Skeletal muscle satellite cell (primary cell): ENCODE data around the gene VPS18. TPM values are rescaled to one million over a fixed set of nuclear protein-coding genes. Genes with fewer than 3 reads are reported as not detected.

Experiments used
- H3K27me3 ChIP-seq: 2 replicates; pipeline ENCODE4 v1.7.0; 2013; ENCODE audit warnings: low read length; ENCODE audit not compliant: control insufficient read depth, insufficient read depth
- H3K36me3 ChIP-seq: 2 replicates; pipeline ENCODE4 v1.7.0; 2013; ENCODE audit warnings: mild to moderate bottlenecking, control low read depth, low read length; ENCODE audit not compliant: insufficient read depth
- H3K4me1 ChIP-seq: 2 replicates; pipeline ENCODE4 v1.7.0; 2013; ENCODE audit warnings: low read length; ENCODE audit not compliant: control insufficient read depth, insufficient read depth
- H3K4me2 ChIP-seq: 2 replicates; pipeline ENCODE4 v1.7.0; 2013; ENCODE audit warnings: mild to moderate bottlenecking, low read length
- H3K4me3 ChIP-seq: 2 replicates; pipeline ENCODE4 v1.7.0; 2013; ENCODE audit warnings: low read length
- H3K9ac ChIP-seq: 2 replicates; pipeline ENCODE4 v1.7.0; 2013; ENCODE audit warnings: mild to moderate bottlenecking, low read depth, low read length, moderate library complexity
- H3K9me3 ChIP-seq: replicated peaks from 2 replicates; pipeline ENCODE4 v1.7.0; 2013; ENCODE audit warnings: mild to moderate bottlenecking, control low read depth, low read length
- small RNA-seq: library from RNA; depleted of rRNA; stranded (forward); fragments of <200 nt; gene quantifications from one replicate; pipeline ENCODE3, GENCODE V24; 2012

VPS18 gene

DNA sequence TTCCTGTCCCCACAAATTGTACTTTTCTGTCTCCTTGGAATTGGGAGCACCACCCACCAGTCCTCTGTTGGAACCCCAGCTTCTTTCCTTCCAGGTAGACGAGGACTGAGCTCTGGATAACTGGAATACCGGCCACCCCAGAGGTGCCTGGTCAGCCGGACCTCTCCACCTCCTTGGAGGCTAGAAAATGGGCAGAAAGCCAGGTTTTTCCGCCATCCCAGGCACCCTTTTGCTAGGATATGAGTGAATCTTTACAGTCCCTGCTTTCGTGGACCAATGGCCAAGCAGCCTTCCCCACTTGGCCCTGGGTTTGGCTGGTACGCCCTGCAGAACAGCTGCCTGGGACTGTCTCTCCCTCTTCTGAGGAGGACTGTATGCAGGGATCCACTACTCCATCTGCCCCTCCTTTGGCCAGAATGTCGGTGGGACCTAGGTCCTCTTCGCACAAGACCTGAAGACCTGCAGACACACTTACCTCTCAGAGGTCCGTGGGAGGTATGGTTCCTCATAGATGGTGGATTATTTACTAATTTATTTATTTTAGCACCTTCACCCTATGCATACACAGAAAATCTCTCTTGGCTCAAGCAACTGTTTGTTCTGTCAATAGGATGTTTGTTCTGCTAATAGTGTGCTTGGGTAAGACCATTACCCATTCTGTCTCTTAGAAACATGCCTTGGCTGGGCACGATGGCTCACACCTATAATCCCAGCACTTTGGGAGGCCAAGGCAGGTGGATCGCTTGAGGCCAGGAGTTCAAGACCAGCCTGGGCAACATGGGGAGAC is 50.5 kb downstream of the VPS18 start:
- Histone ChIP-seq H3K4me1 (peaks cover 21% of the 10 kb centered on the region), H3K27me3 (no peaks in the 10 kb centered on the region), H3K4me2 (no peak overlapping the region), H3K9me3 (no peaks in the 10 kb centered on the region), H3K4me3 (no peak overlapping the region), H3K9ac (no peak overlapping the region), H3K36me3 (no peaks in the 10 kb centered on the region)

DNA sequence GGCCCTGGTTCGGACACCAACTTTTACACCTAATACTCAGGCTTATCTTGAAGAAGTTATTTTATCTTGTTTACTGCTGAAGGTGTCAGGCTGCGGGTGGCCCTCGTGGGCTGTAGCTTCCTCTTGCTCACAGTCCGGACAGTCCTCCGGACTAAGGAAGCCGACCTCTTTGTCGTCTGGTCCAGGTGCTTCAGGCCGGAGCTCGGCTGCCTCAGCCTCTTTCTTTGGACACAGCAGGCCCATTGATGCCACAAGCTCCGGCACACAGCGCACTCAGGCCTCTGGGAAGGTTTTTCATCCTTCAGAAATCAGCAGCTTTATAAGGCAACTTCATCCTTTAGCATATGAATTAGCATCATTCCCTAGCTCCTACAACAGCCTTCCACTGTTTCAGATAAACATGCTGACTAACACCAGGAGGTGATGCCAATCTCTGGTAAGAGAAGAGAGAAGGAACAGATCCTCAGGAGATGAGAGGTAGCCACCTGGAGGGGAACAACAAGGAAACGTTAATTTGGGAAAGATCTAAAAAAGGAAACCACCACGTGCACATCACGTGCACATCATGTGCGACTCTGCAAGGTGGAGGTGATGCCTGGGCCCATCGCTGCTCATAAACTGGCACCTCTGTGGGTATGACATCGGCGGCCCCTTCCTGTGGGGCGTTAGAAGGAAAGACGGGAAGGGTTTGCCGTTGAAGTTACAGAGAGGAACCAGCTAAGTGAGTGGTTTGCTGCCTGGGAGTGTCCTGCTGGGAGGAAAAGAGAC is 54.6 kb downstream of the VPS18 start:
- Histone ChIP-seq H3K4me3 (no peak overlapping the region), H3K4me2 (no peak overlapping the region), H3K9me3 (no peaks in the 10 kb centered on the region), H3K9ac (no peak overlapping the region), H3K36me3 (no peaks in the 10 kb centered on the region), H3K4me1 (peaks cover 10% of the 10 kb centered on the region), H3K27me3 (no peaks in the 10 kb centered on the region)

DNA sequence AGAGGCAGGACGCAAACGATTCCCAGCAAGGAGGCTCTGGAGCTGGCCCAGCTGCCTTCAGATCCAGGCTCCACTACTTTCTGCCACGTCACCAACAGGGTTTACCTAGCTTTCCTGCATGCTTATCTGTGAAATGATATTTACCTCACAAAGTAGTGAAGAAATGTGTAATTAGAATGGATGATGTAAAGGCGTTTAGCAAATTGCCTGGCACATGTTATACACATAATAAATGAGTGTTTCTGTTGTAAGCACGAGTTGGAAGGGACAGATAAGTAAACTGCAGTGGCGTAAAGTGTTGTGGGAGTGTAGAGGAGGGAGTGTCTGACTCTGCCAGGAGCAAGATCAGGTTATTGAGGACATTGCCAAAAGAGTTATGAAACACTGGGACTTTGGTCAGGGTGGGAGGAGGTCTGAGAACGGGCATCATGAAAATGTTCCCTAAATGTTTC is 55.5 kb downstream of the VPS18 start:
- no peak overlapping the region for H3K4me2 ChIP-seq
- no peaks in the 10 kb centered on the region for H3K36me3 ChIP-seq
- no peaks in the 10 kb centered on the region for H3K27me3 ChIP-seq
- no peak overlapping the region for H3K4me3 ChIP-seq
- no peak overlapping the region for H3K9ac ChIP-seq
- H3K4me1 ChIP-seq: peaks cover 14% of the 10 kb centered on the region
- H3K9me3 ChIP-seq: no peaks in the 10 kb centered on the region

DNA sequence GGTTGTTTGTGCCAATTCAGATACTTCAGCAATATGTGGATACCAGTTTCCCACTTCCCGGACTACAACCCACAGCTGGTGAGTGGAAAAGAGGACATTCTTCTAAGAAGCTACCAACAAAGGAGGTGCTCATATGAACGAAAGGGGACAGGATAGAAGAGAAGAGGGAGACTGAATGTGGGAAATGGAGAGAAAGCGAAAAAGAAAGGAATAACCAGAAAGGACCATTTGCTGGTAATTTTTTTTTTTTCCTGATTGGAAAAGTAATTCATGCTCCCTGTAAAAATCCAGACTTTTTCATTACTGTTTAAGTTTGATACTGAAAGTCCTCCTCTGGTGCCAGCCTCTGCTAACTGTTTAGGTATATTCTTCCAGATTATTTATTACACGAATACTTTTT is 57.5 kb downstream of the VPS18 start:
- Histone ChIP-seq H3K4me2 (no peak overlapping the region), H3K4me3 (no peak overlapping the region), H3K4me1 (peaks cover 14% of the 10 kb centered on the region), H3K9me3 (no peaks in the 10 kb centered on the region), H3K27me3 (no peaks in the 10 kb centered on the region), H3K9ac (no peak overlapping the region), H3K36me3 (no peaks in the 10 kb centered on the region)

DNA sequence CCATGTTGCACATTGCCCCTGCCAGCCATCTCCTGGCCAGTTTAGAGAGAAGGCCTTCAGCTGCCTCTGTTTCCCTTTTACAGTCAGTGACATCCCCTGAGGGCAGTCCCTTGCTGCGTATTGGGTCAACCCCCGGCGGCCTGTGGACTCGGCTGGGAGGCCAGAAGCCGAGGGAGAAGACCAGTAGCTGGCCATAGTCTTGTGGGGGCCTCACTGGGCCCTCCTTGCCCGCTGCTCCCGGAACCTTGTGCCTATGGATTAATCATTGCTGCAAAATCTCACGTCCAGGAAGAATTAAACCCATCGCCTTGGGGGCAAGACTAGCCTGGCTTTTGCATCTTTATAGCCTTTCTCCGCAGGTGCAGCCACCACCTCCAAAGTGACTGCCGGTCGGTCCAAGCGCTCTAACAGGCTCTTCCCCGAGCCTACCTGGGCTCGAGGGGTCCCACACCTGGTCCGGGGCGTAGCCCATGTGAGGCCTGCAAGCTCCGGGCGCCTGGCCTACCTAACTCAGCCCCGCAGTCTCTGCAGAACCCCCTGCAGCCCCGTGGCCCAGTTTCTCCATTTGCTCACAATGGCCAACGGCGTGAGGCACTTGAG is 58.2 kb downstream of the VPS18 start:
- Histone ChIP-seq H3K9me3 (no peaks in the 10 kb centered on the region), H3K9ac (peak overlapping the region; percentile 82), H3K4me2 (peak overlapping the region; percentile 94), H3K27me3 (no peaks in the 10 kb centered on the region), H3K36me3 (no peaks in the 10 kb centered on the region), H3K4me3 (peak overlapping the region; percentile 85), H3K4me1 (peaks cover 15% of the 10 kb centered on the region)

DNA sequence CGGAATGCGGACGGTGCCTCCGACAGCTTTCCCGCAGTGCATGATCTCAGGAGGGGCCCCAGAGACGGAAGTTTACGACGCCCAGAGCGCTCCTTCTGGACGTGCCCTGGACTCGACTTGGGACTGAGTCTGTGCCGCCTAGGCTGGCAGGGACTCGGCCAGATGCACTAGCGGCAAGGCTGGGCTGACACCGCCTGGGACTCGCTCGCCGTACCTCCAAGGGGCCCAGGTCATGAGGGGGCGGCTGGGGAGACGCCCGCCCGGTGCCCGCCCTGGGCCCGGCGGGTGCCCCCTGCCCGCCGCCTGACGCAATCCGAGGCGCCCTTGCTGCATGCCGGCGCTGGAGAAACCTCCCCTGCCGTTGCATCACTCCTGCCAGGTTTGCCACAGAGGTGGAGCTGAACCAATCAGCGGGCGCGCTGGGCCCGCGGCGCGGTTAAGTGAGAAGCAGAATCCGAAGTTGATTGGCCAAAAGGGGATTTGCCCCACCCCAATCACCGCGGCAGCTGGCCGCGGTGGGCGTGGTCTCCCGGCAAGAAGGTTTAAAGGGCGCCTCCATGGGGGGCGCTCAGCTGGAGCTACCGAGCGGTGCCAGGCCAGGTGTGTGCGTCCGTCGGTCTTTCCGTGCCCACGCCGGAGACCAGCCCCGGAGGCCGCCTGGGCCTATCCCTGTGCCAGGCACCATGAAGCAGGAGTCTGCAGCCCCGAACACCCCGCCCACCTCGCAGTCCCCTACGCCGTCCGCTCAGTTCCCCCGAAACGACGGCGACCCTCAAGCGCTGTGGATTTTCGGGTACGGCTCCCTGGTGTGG is 58.9 kb downstream of the VPS18 start, which contains the start of gene CHAC1:
Gene CHAC1 (plus strand): TSS at position 571 of the 812 bp plus-strand sequence. CDS start 113 bp downstream, at position 684.
- Histone ChIP-seq H3K4me3 (peak within 1 kb of the TSS; percentile 85), H3K9ac (peak within 1 kb of the TSS; percentile 82), H3K9me3 (no peaks in the 10 kb centered on the region), H3K27me3 (no peaks in the 10 kb centered on the region), H3K36me3 (no peaks in the 10 kb centered on the region), H3K4me1 (peaks cover 20% of the 10 kb centered on the region), H3K4me2 (peak within 1 kb of the TSS; percentile 94)

Small RNA genes within 50 kb of the gene (small RNA-seq; reads per million reads assigned to genes)
- not detected for gene AC025166.1
- gene ISCA1P4: not detected
